ENCODE results near the gene CCDC171. TPM values are rescaled to one million over a fixed set of nuclear protein-coding genes. Genes with fewer than 3 reads are reported as not detected.

CCDC171 gene
- total and polyA plus RNA-seq, 2 of the 13 experiments (the other 11 are each of a cell fraction or from before 2014, with no cell fraction given): 0.95 to 2.5 TPM

DNA sequence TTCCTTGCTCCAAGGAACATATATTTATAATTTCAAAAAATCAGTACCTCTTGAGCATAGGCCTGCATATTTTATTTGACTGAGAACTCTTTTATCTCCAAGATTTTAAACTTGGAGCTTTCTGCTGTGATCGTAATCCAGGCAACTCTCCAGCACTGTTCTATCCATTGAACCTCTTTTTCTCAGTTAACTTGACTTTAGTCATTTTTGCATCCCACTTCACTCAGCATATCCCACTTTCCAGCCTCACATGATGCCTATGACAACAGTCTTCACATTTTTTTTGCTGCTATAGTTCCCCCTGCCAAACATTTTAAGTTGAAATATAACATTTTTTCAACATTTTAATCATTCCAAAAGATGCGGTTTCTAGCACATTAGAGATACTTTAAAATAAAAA, 33.0 kb upstream of the CCDC171 start:
- no peaks in the 10 kb centered on the region for H3K4me1 ChIP-seq (ENCODE audit: insufficient read depth, low read length)
- FAIRE-seq (no peak), ATAC-seq (no peak), DNase-seq (ENCODE audit: low spot score) (no peak)
- no peaks in the 10 kb centered on the region for H3K79me2 ChIP-seq (ENCODE audit: insufficient read depth, low read length)
- 62% methylated on average over 2 of the region's 2 CpGs for WGBS (ENCODE audit: low lambda C conversion rate)
- no peaks in the 10 kb centered on the region for H3K36me3 ChIP-seq (replicated peaks in 1 of 2; ENCODE audit: control insufficient read depth in 1 of 2, insufficient read depth in 2 of 2, low read length in 2 of 2)
- H2AFZ ChIP-seq (ENCODE audit: low read length): no peak overlapping the region
- peaks cover 0 to 3% of the 10 kb centered on the region in 2 experiments; a peak in 1 of 5 replicates for H3K27me3 ChIP-seq (ENCODE audit: control insufficient read depth in 1 of 2, insufficient read depth in 2 of 2, low read length in 2 of 2)
- H3K4me2 ChIP-seq (ENCODE audit: low read depth, low read length): no peak overlapping the region
- no TSS peak for BruUV-seq (replicated peaks)
- no peak overlapping the region for H3K27ac ChIP-seq (ENCODE audit: extremely low read length, insufficient read depth, low read length)
- CTCF ChIA-PET (ENCODE audit: low intra/inter-chr PET ratio, low total read pairs): no interaction called here
- no peaks in the 10 kb centered on the region for H4K20me1 ChIP-seq (ENCODE audit: insufficient read depth, low read length)
- H3K9me3 ChIP-seq (ENCODE audit: low read length): no peaks in the 10 kb centered on the region
- in situ Hi-C loops (cut with HindIII; ENCODE audit: extremely low pct_ligation_motif_present, low pct_unique_long_range_greater_than_20kb) (no loop called here), intact Hi-C loops (cut with micrococcal nuclease; ENCODE audit: unreplicated experiment) (loop anchor here (10.0 kb wide), 1 partner anchor 85 kb away; no protein-coding TSS in a partner anchor)
- no peak overlapping the region for H3K9ac ChIP-seq (ENCODE audit: insufficient read depth, low read depth, low read length)
- POLR2A ChIA-PET: no interaction called here
- no peak overlapping the region for H3K4me3 ChIP-seq (replicated peaks in 1 of 3; ENCODE audit: insufficient read depth in 1 of 3, low read depth in 2 of 3, low read length in 3 of 3)
- TF ChIP-seq, protein P1, sequence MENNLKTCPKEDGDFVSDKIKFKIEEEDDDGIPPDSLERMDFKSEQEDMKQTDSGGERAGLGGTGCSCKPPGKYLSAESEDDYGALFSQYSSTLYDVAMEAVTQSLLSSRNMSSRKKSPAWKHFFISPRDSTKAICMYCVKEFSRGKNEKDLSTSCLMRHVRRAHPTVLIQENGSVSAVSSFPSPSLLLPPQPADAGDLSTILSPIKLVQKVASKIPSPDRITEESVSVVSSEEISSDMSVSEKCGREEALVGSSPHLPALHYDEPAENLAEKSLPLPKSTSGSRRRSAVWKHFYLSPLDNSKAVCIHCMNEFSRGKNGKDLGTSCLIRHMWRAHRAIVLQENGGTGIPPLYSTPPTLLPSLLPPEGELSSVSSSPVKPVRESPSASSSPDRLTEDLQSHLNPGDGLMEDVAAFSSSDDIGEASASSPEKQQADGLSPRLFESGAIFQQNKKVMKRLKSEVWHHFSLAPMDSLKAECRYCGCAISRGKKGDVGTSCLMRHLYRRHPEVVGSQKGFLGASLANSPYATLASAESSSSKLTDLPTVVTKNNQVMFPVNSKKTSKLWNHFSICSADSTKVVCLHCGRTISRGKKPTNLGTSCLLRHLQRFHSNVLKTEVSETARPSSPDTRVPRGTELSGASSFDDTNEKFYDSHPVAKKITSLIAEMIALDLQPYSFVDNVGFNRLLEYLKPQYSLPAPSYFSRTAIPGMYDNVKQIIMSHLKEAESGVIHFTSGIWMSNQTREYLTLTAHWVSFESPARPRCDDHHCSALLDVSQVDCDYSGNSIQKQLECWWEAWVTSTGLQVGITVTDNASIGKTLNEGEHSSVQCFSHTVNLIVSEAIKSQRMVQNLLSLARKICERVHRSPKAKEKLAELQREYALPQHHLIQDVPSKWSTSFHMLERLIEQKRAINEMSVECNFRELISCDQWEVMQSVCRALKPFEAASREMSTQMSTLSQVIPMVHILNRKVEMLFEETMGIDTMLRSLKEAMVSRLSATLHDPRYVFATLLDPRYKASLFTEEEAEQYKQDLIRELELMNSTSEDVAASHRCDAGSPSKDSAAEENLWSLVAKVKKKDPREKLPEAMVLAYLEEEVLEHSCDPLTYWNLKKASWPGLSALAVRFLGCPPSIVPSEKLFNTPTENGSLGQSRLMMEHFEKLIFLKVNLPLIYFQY (CRISPR knock-in tag; IDR thresholded peaks at IDR 0.05; ENCODE audit: borderline replicate concordance): no peak
- TF ChIP-seq FOSL1 (CRISPR knock-in tag; IDR thresholded peaks at IDR 0.05; ENCODE audit: borderline replicate concordance): no peak
- TF ChIP-seq ZNF737 (CRISPR knock-in tag; IDR thresholded peaks at IDR 0.05; ENCODE audit: borderline replicate concordance): no peak
- TF ChIP-seq, protein P2, sequence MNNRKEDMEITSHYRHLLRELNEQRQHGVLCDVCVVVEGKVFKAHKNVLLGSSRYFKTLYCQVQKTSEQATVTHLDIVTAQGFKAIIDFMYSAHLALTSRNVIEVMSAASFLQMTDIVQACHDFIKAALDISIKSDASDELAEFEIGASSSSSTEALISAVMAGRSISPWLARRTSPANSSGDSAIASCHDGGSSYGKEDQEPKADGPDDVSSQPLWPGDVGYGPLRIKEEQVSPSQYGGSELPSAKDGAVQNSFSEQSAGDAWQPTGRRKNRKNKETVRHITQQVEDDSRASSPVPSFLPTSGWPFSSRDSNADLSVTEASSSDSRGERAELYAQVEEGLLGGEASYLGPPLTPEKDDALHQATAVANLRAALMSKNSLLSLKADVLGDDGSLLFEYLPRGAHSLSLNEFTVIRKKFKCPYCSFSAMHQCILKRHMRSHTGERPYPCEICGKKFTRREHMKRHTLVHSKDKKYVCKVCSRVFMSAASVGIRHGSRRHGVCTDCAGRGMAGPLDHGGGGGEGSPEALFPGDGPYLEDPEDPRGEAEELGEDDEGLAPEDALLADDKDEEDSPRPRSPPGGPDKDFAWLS (CRISPR knock-in tag; IDR thresholded peaks at IDR 0.05; ENCODE audit: borderline replicate concordance): no peak
- TF ChIP-seq KAT8 (CRISPR knock-in tag; IDR thresholded peaks at IDR 0.05): no peak
- TF ChIP-seq, protein P3, sequence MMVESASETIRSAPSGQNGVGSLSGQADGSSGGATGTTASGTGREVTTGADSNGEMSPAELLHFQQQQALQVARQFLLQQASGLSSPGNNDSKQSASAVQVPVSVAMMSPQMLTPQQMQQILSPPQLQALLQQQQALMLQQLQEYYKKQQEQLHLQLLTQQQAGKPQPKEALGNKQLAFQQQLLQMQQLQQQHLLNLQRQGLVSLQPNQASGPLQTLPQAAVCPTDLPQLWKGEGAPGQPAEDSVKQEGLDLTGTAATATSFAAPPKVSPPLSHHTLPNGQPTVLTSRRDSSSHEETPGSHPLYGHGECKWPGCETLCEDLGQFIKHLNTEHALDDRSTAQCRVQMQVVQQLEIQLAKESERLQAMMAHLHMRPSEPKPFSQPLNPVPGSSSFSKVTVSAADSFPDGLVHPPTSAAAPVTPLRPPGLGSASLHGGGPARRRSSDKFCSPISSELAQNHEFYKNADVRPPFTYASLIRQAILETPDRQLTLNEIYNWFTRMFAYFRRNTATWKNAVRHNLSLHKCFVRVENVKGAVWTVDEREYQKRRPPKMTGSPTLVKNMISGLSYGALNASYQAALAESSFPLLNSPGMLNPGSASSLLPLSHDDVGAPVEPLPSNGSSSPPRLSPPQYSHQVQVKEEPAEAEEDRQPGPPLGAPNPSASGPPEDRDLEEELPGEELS (CRISPR knock-in tag; IDR thresholded peaks at IDR 0.05): no peak
- TF ChIP-seq, protein P4, sequence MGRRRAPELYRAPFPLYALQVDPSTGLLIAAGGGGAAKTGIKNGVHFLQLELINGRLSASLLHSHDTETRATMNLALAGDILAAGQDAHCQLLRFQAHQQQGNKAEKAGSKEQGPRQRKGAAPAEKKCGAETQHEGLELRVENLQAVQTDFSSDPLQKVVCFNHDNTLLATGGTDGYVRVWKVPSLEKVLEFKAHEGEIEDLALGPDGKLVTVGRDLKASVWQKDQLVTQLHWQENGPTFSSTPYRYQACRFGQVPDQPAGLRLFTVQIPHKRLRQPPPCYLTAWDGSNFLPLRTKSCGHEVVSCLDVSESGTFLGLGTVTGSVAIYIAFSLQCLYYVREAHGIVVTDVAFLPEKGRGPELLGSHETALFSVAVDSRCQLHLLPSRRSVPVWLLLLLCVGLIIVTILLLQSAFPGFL (CRISPR knock-in tag; IDR thresholded peaks at IDR 0.05): no peak
- TF ChIP-seq, protein P5, sequence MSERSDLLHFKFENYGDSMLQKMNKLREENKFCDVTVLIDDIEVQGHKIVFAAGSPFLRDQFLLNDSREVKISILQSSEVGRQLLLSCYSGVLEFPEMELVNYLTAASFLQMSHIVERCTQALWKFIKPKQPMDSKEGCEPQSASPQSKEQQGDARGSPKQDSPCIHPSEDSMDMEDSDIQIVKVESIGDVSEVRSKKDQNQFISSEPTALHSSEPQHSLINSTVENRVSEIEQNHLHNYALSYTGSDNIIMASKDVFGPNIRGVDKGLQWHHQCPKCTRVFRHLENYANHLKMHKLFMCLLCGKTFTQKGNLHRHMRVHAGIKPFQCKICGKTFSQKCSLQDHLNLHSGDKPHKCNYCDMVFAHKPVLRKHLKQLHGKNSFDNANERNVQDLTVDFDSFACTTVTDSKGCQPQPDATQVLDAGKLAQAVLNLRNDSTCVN (CRISPR knock-in tag; IDR thresholded peaks at IDR 0.05; ENCODE audit: borderline replicate concordance): no peak
- TF ChIP-seq ZNF317 (CRISPR knock-in tag; IDR thresholded peaks at IDR 0.05): no peak
- no peak for TF ChIP-seq RNF2 (conservative IDR thresholded peaks at IDR 0.05; ENCODE audit: low read depth)
- TF ChIP-seq MAZ (IDR thresholded peaks at IDR 0.05; ENCODE audit: borderline replicate concordance, low read depth, low read length): no peak
- no peak for TF ChIP-seq MAZ (CRISPR knock-in tag; IDR thresholded peaks at IDR 0.05; ENCODE audit: low read depth)
- no peak for TF ChIP-seq ZNF777 (CRISPR knock-in tag; IDR thresholded peaks at IDR 0.05)
- TF ChIP-seq MYNN (CRISPR knock-in tag; IDR thresholded peaks at IDR 0.05; ENCODE audit: low read depth): no peak

Measured in HepG2 (cell line).